ENCODE results near the gene PDE8B. TPM values are rescaled to one million over a fixed set of nuclear protein-coding genes. Genes with fewer than 3 reads are reported as not detected.

Gene PDE8B
- total RNA-seq, 1 donor from 2014 or later: under 0.01 TPM

DNA sequence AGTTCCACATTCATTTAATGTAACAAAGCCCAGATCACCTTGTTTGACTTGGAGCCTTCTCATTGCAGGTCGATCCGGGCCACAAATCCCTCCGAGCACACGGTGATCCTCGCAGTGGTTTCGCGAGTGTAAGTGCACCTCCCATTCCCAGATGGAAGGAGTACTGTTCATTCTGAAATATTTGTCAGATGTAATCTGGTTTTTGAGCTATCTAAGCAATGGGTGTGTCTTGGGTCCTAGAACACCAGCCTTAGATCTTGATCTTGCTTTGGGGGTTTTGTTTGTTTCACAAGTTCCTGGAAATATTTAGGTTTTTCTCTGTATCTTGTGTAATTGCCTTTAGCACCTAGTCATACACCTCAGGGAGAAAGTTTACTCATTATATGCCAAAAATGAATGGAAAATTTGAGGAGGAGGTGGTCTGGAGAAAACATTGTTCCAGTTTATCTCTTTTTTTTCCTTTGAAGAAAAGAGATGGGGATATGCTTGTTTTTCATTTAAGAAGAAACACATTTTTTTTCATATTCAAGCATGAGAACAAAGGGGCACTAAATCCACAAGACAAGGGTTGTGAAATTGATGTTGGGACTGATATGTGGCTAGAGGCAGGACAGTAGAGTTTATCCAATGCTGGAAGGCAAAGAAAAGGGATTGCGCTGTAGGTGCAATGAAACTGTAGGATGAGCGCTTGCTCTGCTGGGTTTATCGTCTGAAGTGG, 118.6 kb downstream of the PDE8B start:
- TF ChIP-seq, protein P1, sequence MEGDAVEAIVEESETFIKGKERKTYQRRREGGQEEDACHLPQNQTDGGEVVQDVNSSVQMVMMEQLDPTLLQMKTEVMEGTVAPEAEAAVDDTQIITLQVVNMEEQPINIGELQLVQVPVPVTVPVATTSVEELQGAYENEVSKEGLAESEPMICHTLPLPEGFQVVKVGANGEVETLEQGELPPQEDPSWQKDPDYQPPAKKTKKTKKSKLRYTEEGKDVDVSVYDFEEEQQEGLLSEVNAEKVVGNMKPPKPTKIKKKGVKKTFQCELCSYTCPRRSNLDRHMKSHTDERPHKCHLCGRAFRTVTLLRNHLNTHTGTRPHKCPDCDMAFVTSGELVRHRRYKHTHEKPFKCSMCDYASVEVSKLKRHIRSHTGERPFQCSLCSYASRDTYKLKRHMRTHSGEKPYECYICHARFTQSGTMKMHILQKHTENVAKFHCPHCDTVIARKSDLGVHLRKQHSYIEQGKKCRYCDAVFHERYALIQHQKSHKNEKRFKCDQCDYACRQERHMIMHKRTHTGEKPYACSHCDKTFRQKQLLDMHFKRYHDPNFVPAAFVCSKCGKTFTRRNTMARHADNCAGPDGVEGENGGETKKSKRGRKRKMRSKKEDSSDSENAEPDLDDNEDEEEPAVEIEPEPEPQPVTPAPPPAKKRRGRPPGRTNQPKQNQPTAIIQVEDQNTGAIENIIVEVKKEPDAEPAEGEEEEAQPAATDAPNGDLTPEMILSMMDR (IDR thresholded peaks at IDR 0.05; ENCODE audit: insufficient read depth, low read length, severe bottlenecking): no peak
- Histone ChIP-seq H3K4me3 (ENCODE audit: low read depth, low read length) (no peak overlapping the region), H3K27me3 (ENCODE audit: control insufficient read depth, insufficient read depth, low read length) (peaks cover 4% of the 10 kb centered on the region), H3K36me3 (ENCODE audit: control insufficient read depth, insufficient read depth, low read length) (no peaks in the 10 kb centered on the region)
- no peak for FAIRE-seq
- no peak for DNase-seq (ENCODE audit: low read depth)

GRCh38 chr5:77329664-77330430, 119.4 kb downstream of the PDE8B start:
- Histone ChIP-seq H3K4me3 (ENCODE audit: low read depth, low read length) (no peak overlapping the region), H3K36me3 (ENCODE audit: control insufficient read depth, insufficient read depth, low read length) (no peaks in the 10 kb centered on the region), H3K27me3 (ENCODE audit: control insufficient read depth, insufficient read depth, low read length) (peaks cover 4% of the 10 kb centered on the region)
- TF ChIP-seq, protein P1 (IDR thresholded peaks at IDR 0.05; ENCODE audit: insufficient read depth, low read length, severe bottlenecking): no peak
- no peak for FAIRE-seq
- no peak for DNase-seq (ENCODE audit: low read depth)

GRCh38 chr5:77333036-77333435, 122.6 kb downstream of the PDE8B start:
- Histone ChIP-seq H3K4me3 (ENCODE audit: low read depth, low read length) (no peak overlapping the region), H3K36me3 (ENCODE audit: control insufficient read depth, insufficient read depth, low read length) (no peaks in the 10 kb centered on the region), H3K27me3 (ENCODE audit: control insufficient read depth, insufficient read depth, low read length) (peaks cover 4% of the 10 kb centered on the region)
- no peak for FAIRE-seq
- TF ChIP-seq, protein P1 (IDR thresholded peaks at IDR 0.05; ENCODE audit: insufficient read depth, low read length, severe bottlenecking): no peak
- no peak for DNase-seq (ENCODE audit: low read depth)

GRCh38 chr5:77333451-77334123, 123.1 kb downstream of the PDE8B start:
- Histone ChIP-seq H3K4me3 (ENCODE audit: low read depth, low read length) (no peak overlapping the region), H3K36me3 (ENCODE audit: control insufficient read depth, insufficient read depth, low read length) (no peaks in the 10 kb centered on the region), H3K27me3 (ENCODE audit: control insufficient read depth, insufficient read depth, low read length) (peaks cover 4% of the 10 kb centered on the region)
- DNase-seq (ENCODE audit: low read depth) (no peak), FAIRE-seq (no peak)
- TF ChIP-seq, protein P1 (IDR thresholded peaks at IDR 0.05; ENCODE audit: insufficient read depth, low read length, severe bottlenecking): no peak

GRCh38 chr5:77337246-77337645, 126.8 kb downstream of the PDE8B start:
- no peaks in the 10 kb centered on the region for H3K27me3 ChIP-seq (ENCODE audit: control insufficient read depth, insufficient read depth, low read length)
- DNase-seq (ENCODE audit: low read depth) (no peak), FAIRE-seq (no peak)
- no peaks in the 10 kb centered on the region for H3K36me3 ChIP-seq (ENCODE audit: control insufficient read depth, insufficient read depth, low read length)
- TF ChIP-seq, protein P1 (IDR thresholded peaks at IDR 0.05; ENCODE audit: insufficient read depth, low read length, severe bottlenecking): no peak
- no peak overlapping the region for H3K4me3 ChIP-seq (ENCODE audit: low read depth, low read length)
